HG02970 (cell line): ENCODE results near the gene UBE2Q1.
A peak's percentile ranks its signal among the peaks of the same experiment; 100 is the strongest.

Source experiments
- ATAC-seq: cut with Tn5 transposase; IDR thresholded peaks from one replicate; pipeline ENCODE4 v1.9.1; 2021; ENCODE audit warnings: mild to moderate bottlenecking, moderate library complexity, moderate number of reproducible peaks; ENCODE audit not compliant: unreplicated experiment, low FRiP score

Gene UBE2Q1

GRCh38 chr1:154578058-154578418, 19.6 kb upstream of the UBE2Q1 start:
- ATAC-seq: no peak

GRCh38 chr1:154577346-154578057, 19.0 kb upstream of the UBE2Q1 start:
- ATAC-seq: no peak

GRCh38 chr1:154575951-154576566, 17.6 kb upstream of the UBE2Q1 start:
- ATAC-seq: no peak

- ATAC-seq: no peak
Measured at GRCh38 chr1:154575147-154575927, 16.9 kb upstream of the UBE2Q1 start.

GRCh38 chr1:154574716-154575115, 16.3 kb upstream of the UBE2Q1 start:
- ATAC-seq: no peak

- ATAC-seq: no peak
Measured at GRCh38 chr1:154573168-154573510, 14.7 kb upstream of the UBE2Q1 start.

- ATAC-seq: no peak
Measured at GRCh38 chr1:154572468-154573167, 14.2 kb upstream of the UBE2Q1 start.

- no peak for ATAC-seq
Measured at GRCh38 chr1:154571964-154572288, 13.5 kb upstream of the UBE2Q1 start.

GRCh38 chr1:154571244-154571963, 12.9 kb upstream of the UBE2Q1 start:
- ATAC-seq: no peak

- no peak for ATAC-seq
Measured at GRCh38 chr1:154568157-154568815, 9.8 kb upstream of the UBE2Q1 start.

- ATAC-seq: no peak
Measured at GRCh38 chr1:154567386-154568156, 9.1 kb upstream of the UBE2Q1 start, which contains the start of gene CHRNB2. TSS of gene CHRNB2 (plus strand) at chr1:154567778. CDS start at chr1:154568045, 267 bp downstream.

- no peak for ATAC-seq
Measured at GRCh38 chr1:154565876-154566275, 7.4 kb upstream of the UBE2Q1 start.

GRCh38 chr1:154559466-154560044, 1.1 kb upstream of the UBE2Q1 start:
- peak; percentile 48 for ATAC-seq

GRCh38 chr1:154558720-154559465, 431 bp upstream of the UBE2Q1 start:
- ATAC-seq: peak; percentile 88

GRCh38 chr1:154557248-154557938, 1.1 kb downstream of the UBE2Q1 start:
- no peak for ATAC-seq

GRCh38 chr1:154556422-154556821, 2.0 kb downstream of the UBE2Q1 start:
- ATAC-seq: no peak
